Activated naive CD8-positive, alpha-beta T cell treated with anti-CD3 and anti-CD28 coated beads, Interleukin-2, amount 50 U/mL, for 24 hours (primary cell): ENCODE measurements around the gene VEGFD.

Experiments
- ATAC-seq: fragments of 150-1000 bp; cut with Tn5 transposase; one replicate; pipeline ENCODE4 v1.10.0; 2021
- DNase-seq: peaks from one replicate; pipeline ENCODE4 v3.0.0; 2021
- H3K27ac Mint-ChIP-seq: one replicate; pipeline ENCODE4 v1.8.0; 2021; ENCODE audit warnings: mild to moderate bottlenecking, mixed read lengths
- H3K27me3 Mint-ChIP-seq: one replicate; pipeline ENCODE4 v1.8.0; 2021; ENCODE audit warnings: mixed read lengths
- H3K36me3 Mint-ChIP-seq: one replicate; pipeline ENCODE4 v1.8.0; 2021; ENCODE audit warnings: low read depth, mixed read lengths
- H3K4me1 Mint-ChIP-seq: one replicate; pipeline ENCODE4 v1.8.0; 2021; ENCODE audit warnings: mixed read lengths
- H3K4me3 Mint-ChIP-seq: one replicate; pipeline ENCODE4 v1.8.0; 2021; ENCODE audit warnings: mild to moderate bottlenecking, moderate library complexity, mixed read lengths
- H3K9me3 Mint-ChIP-seq: one replicate; pipeline ENCODE4 v1.8.0; 2021; ENCODE audit warnings: mixed read lengths

VEGFD gene

DNA sequence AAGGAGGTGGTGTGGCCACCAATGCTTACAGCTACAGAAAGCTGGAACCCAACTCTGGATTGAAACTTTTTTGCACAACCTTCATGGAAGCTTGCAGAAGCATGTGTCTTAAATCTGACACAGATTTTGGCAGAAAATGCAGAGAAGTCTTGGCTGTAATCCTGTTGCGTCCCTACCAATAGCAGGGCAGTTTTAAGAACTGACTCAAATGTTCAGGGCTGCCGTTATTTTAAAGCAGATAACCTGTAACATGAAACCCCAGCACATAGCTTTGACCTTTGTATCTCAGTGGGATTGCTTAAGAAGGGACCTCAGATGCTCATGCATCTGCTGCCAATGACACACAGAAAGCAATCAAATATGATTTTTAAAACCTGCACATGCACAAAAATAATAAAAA is at the start of gene VEGFD:
Gene VEGFD (minus strand): TSS at position 110 of the 400 bp plus-strand sequence. CDS start 467 bp downstream, outside the sequence.
- no peak within 1 kb of the TSS for H3K4me3 Mint-ChIP-seq
- DNase-seq = no peak
- H3K27ac Mint-ChIP-seq = no peak within 1 kb of the TSS
- peaks cover 12% of the 10 kb centered on the region for H3K27me3 Mint-ChIP-seq
- no peaks in the 10 kb centered on the region for H3K4me1 Mint-ChIP-seq
- no peak for ATAC-seq
- H3K36me3 Mint-ChIP-seq = no peaks in the 10 kb centered on the region
- H3K9me3 Mint-ChIP-seq = no peaks in the 10 kb centered on the region

DNA sequence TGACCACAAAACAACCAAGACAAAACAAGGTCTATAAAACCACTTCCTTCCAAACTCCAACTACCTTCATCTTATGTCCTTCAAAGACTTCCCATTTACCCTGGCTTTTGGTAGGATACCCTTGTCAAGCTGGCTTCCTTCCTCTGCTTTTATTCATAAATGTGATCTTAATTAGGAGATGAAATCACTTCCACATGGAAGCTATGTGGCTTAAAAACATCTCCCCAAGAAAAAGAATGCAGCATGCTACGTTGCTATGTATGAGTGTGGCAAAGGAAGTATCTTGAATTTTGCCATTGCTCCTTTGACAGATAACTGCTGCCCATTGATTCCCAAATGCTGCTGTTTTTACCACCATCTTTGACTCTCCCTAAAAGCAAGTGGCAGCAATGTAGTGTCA is 46.4 kb upstream of the VEGFD start:
- Mint-ChIP-seq H3K4me3 (no peak overlapping the region), H3K4me1 (no peaks in the 10 kb centered on the region), H3K27me3 (peaks cover 23% of the 10 kb centered on the region), H3K9me3 (no peaks in the 10 kb centered on the region), H3K36me3 (no peaks in the 10 kb centered on the region), H3K27ac (no peak overlapping the region)
- DNase-seq (no peak), ATAC-seq (no peak)

- DNase-seq (no peak), ATAC-seq (no peak)
- Mint-ChIP-seq H3K9me3 (no peaks in the 10 kb centered on the region), H3K36me3 (no peaks in the 10 kb centered on the region), H3K27ac (no peak overlapping the region), H3K4me3 (no peak overlapping the region), H3K4me1 (no peaks in the 10 kb centered on the region), H3K27me3 (peaks cover 20% of the 10 kb centered on the region)
These were observed 45.9 kb upstream of the VEGFD start for GRCh38 chrX:15430076-15430475.

GRCh38 chrX:15425024-15425423 is 40.8 kb upstream of the VEGFD start:
- no peak for DNase-seq
- H3K4me3 Mint-ChIP-seq = no peak overlapping the region
- H3K9me3 Mint-ChIP-seq = no peaks in the 10 kb centered on the region
- no peak for ATAC-seq
- H3K36me3 Mint-ChIP-seq = no peaks in the 10 kb centered on the region
- peaks cover 2% of the 10 kb centered on the region for H3K27me3 Mint-ChIP-seq
- H3K4me1 Mint-ChIP-seq = no peaks in the 10 kb centered on the region
- no peak overlapping the region for H3K27ac Mint-ChIP-seq

DNA sequence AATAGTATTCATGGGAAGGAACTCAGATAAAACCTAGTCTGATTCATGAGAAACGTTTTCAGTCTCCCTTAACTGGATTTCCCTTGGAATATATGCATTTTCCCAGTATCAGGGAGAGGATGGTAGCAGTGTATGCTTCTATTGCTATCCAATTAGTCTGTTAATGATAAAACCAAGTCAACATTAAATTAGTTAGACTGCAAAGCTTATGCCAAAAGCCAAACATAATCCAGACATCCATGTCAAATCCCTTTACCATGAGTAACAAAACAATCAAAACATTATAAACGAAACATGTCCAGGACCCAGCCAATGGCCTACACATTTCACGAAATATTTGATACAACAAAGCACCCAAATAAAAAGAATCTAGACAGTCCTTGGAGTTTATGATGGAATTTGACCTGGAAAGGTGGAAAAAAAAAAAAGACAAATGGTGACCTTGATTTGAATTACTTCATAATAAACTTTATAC is 34.5 kb upstream of the VEGFD start:
- no peak for DNase-seq
- ATAC-seq = no peak
- no peak overlapping the region for H3K4me3 Mint-ChIP-seq
- no peaks in the 10 kb centered on the region for H3K27me3 Mint-ChIP-seq
- no peaks in the 10 kb centered on the region for H3K4me1 Mint-ChIP-seq
- peaks cover 5% of the 10 kb centered on the region for H3K9me3 Mint-ChIP-seq
- no peaks in the 10 kb centered on the region for H3K36me3 Mint-ChIP-seq
- H3K27ac Mint-ChIP-seq = no peak overlapping the region

GRCh38 chrX:15418041-15418706 is 34.0 kb upstream of the VEGFD start:
- H3K4me3 Mint-ChIP-seq = no peak overlapping the region
- DNase-seq (no peak), ATAC-seq (no peak)
- no peaks in the 10 kb centered on the region for H3K36me3 Mint-ChIP-seq
- H3K4me1 Mint-ChIP-seq = no peaks in the 10 kb centered on the region
- H3K27ac Mint-ChIP-seq = no peak overlapping the region
- peaks cover 5% of the 10 kb centered on the region for H3K9me3 Mint-ChIP-seq
- no peaks in the 10 kb centered on the region for H3K27me3 Mint-ChIP-seq

GRCh38 chrX:15416133-15416993 is 32.1 kb upstream of the VEGFD start:
- H3K27me3 Mint-ChIP-seq = no peaks in the 10 kb centered on the region
- DNase-seq (no peak), ATAC-seq (peak; percentile 79)
- no peak overlapping the region for H3K4me3 Mint-ChIP-seq
- H3K9me3 Mint-ChIP-seq = peaks cover 5% of the 10 kb centered on the region
- no peaks in the 10 kb centered on the region for H3K4me1 Mint-ChIP-seq
- no peaks in the 10 kb centered on the region for H3K36me3 Mint-ChIP-seq
- H3K27ac Mint-ChIP-seq = no peak overlapping the region

DNA sequence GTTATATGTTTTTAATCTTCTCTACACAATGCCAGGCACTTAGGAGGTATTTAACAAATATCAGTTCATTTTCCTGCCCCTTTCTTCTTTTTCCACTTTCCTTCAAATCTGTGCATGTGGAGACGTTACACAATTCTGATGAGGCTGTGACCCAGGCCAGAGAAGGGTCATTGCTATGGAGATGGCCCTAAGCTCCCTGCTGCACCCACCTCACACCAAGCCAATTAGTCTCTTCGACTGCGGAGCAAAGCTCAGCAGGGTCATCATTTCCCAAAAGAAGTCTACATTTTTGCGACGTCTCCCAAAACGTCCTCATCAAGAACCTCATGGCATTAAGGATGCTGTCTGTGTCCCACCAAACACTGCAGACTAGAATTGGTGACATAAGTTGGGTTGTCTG is 28.9 kb upstream of the VEGFD start:
- no peaks in the 10 kb centered on the region for H3K4me1 Mint-ChIP-seq
- H3K27ac Mint-ChIP-seq = no peak overlapping the region
- no peaks in the 10 kb centered on the region for H3K36me3 Mint-ChIP-seq
- DNase-seq = no peak
- ATAC-seq = no peak
- H3K4me3 Mint-ChIP-seq = no peak overlapping the region
- H3K9me3 Mint-ChIP-seq = peaks cover 5% of the 10 kb centered on the region
- no peaks in the 10 kb centered on the region for H3K27me3 Mint-ChIP-seq

DNA sequence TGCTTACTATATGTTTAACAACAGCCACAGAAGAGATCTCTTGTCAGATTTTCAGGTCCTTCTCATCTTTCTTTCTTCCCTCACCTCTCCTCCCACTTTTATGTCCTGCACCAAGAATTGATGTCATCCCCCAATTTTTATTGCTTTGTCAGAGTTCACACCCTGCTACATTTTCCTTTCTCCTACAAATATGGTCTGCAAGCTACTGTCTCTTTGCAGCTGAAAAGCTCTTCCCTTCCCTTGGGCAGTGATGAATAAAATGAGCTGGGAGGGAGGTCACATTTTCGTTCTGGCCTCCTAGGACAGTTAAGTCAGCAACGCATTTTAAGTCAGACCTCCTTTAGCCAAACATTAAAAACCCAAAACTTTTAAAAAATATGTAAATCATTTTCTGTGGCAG is 26.7 kb upstream of the VEGFD start:
- no peak for DNase-seq
- Mint-ChIP-seq H3K27ac (no peak overlapping the region), H3K36me3 (no peaks in the 10 kb centered on the region), H3K4me1 (no peaks in the 10 kb centered on the region), H3K4me3 (no peak overlapping the region), H3K27me3 (no peaks in the 10 kb centered on the region), H3K9me3 (no peaks in the 10 kb centered on the region)
- no peak for ATAC-seq

- no peak for DNase-seq
- H3K36me3 Mint-ChIP-seq = no peaks in the 10 kb centered on the region
These were observed 26.2 kb upstream of the VEGFD start for GRCh38 chrX:15410430-15410829.

GRCh38 chrX:15405846-15406245 is 21.6 kb upstream of the VEGFD start:
- Mint-ChIP-seq H3K9me3 (no peaks in the 10 kb centered on the region), H3K36me3 (no peaks in the 10 kb centered on the region), H3K4me3 (no peak overlapping the region), H3K27ac (no peak overlapping the region), H3K27me3 (no peaks in the 10 kb centered on the region), H3K4me1 (peaks cover 6% of the 10 kb centered on the region)
- ATAC-seq (no peak), DNase-seq (no peak)

More at GRCh38 chrX:15410430-15410829, 26.2 kb upstream of the VEGFD start:
- Mint-ChIP-seq H3K4me3 (no peak overlapping the region), H3K4me1 (no peaks in the 10 kb centered on the region), H3K9me3 (no peaks in the 10 kb centered on the region), H3K27me3 (no peaks in the 10 kb centered on the region), H3K27ac (no peak overlapping the region)
- no peak for ATAC-seq

DNA sequence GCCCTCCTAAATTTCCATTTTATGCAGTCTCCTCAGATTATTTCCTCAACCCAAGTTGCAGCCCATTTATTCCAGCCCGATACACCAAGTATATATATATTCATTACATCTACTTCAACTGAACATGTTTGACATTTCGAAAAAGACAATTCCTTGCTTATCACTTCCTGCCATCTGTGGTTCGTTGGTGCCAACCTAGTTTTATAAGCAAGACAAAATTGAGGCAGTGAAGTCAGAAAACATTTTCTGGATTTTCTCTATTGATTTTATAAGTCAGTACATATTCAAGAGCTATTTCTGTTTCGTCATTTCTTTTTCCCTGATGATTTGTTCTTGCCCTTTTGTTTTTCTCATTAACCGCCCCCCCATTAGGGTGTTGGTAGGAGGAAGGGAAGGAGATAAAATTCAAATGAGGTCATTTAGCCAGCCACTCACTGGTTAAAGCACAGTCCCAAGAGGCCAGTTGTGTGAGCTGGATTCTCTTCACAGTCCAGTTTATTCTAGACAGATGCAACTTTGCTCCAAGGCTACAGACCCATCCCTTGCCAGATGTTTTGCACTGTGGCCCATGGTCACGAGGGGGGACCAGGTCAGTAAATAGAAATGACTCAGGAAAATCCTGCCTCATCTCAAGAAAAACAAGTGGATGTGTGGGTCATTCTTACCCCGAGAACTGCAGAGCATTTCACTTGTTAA is 20.3 kb upstream of the VEGFD start:
- no peaks in the 10 kb centered on the region for H3K36me3 Mint-ChIP-seq
- H3K27ac Mint-ChIP-seq = no peak overlapping the region
- no peaks in the 10 kb centered on the region for H3K9me3 Mint-ChIP-seq
- ATAC-seq (no peak), DNase-seq (no peak)
- H3K27me3 Mint-ChIP-seq = no peaks in the 10 kb centered on the region
- peaks cover 6% of the 10 kb centered on the region for H3K4me1 Mint-ChIP-seq
- H3K4me3 Mint-ChIP-seq = no peak overlapping the region

GRCh38 chrX:15401378-15401777 is 17.2 kb upstream of the VEGFD start:
- peaks cover 6% of the 10 kb centered on the region for H3K4me1 Mint-ChIP-seq
- ATAC-seq (no peak), DNase-seq (no peak)
- H3K27me3 Mint-ChIP-seq = peaks cover 2% of the 10 kb centered on the region
- no peak overlapping the region for H3K27ac Mint-ChIP-seq
- H3K36me3 Mint-ChIP-seq = no peaks in the 10 kb centered on the region
- H3K4me3 Mint-ChIP-seq = no peak overlapping the region
- H3K9me3 Mint-ChIP-seq = no peaks in the 10 kb centered on the region

GRCh38 chrX:15399962-15400391 is 15.8 kb upstream of the VEGFD start:
- Mint-ChIP-seq H3K9me3 (no peaks in the 10 kb centered on the region), H3K4me1 (peaks cover 6% of the 10 kb centered on the region), H3K4me3 (no peak overlapping the region), H3K27me3 (peaks cover 2% of the 10 kb centered on the region), H3K27ac (no peak overlapping the region), H3K36me3 (no peaks in the 10 kb centered on the region)
- ATAC-seq (no peak), DNase-seq (no peak)

DNA sequence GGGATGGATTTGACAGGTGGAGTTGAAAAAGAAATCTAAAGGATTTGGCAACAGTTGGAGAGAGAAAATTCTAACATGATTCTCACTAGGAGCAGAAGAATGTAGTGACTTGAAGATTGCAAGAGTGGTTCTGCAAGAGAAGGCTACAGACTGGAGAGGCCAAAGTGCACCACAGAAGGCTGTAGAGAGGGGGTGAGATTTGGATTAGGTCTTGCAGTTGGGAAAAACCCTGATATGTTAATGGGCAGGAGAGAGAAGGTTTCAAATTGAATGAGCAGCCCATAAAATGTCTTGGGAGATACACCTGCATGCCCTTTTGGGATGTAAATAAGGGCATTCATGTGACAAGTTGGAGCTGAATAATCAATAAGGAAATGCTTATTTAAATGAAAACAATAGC is 14.7 kb upstream of the VEGFD start:
- Mint-ChIP-seq H3K27ac (no peak overlapping the region), H3K36me3 (no peaks in the 10 kb centered on the region), H3K27me3 (peaks cover 2% of the 10 kb centered on the region), H3K4me3 (no peak overlapping the region), H3K9me3 (no peaks in the 10 kb centered on the region), H3K4me1 (no peaks in the 10 kb centered on the region)
- no peak for DNase-seq
- no peak for ATAC-seq
